GM10266 (cell line): Measurements from ENCODE around the gene ATAD3C.

Experiments used
- DNase-seq: peaks from one replicate; pipeline ENCODE4 v3.0.0; 2012; ENCODE audit errors: extremely low spot score
- CTCF ChIP-seq: IDR thresholded peaks from 2 replicates; pipeline ENCODE4 v1.5.1; 2012; ENCODE audit warnings: mild to moderate bottlenecking, low read depth; ENCODE audit not compliant: control insufficient read depth, insufficient read depth; ENCODE audit errors: missing control alignments

Gene ATAD3C

GRCh38 chr1:1430992-1431844, 18.3 kb upstream of the ATAD3C start:
- DNase-seq = peak; percentile 25
- no peak for TF ChIP-seq CTCF

DNA sequence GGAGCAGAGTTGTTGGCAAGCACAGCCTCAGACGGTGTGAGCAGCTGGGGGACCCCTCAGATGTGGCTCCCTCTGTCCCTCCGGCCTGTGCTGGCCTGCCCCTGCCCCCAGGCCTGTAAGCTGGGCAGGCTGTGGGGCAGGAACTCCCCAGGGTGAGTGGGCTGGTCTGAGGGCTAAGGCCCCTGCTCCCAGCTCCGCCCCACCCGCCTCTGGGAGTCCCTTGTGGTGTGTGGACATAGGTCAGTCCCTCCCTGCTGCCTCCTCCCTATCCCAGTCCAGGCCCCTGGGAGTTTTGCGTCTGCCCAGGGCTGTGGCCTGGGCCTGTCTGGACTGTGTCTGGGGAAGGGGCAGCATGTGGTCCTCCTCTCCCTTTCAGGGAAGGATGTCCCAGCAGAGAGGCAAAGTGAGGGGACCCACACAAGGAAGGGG, 17.6 kb upstream of the ATAD3C start:
- no peak for TF ChIP-seq CTCF
- peak; percentile 43 for DNase-seq

DNA sequence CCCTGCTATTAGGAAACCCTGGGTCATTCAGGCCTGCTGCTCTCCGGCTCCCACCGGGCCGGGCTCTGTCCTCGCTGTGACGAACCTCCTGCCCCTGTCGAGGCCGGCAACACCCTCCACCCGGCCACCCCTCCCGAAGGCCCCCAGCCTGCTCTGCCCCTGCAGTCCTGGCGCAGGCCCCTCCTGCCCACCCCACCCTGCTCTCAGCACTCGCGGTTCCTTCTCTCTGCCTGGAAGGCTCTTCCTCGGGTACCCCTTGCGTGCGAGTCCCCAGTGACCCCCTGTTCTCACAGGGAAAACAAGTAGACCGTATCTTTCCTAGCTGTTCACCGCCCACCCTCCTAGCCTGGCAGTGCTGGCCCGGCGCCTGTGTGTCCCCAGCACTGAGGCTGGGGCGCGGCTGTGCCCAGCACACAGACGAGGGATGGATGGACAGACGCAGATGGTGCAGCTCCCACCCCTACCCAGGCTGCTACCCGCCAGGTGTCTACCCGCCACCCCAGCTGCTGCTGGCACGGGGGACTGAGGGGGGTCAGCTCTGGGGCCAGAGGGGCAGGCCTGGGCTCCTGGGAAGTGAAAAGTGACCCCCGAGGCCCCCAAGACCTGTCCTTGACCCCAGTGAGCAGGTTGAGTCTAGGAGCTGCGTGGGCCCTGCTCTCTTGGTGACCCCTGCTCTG, 17.1 kb upstream of the ATAD3C start:
- no peak for DNase-seq
- TF ChIP-seq CTCF = no peak

GRCh38 chr1:1432951-1433803, 16.3 kb upstream of the ATAD3C start:
- peak; percentile 48 for DNase-seq
- no peak for TF ChIP-seq CTCF

DNA sequence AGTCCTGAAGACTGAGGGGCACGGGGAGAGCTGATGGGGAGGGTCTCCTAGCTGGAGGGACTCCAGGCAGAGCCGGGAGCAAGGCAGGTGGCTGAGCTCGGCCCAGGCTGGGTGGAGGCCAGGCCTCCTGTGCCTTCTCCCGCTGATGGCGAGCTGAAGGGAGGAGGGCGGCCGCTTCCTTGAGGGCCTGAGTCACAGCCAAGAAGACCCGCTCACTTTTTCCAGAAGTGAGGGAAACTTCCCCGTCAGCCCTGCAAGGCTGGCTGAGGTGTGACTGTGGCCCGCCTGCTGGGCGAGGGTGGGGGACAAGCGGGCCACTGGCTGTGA, 15.7 kb upstream of the ATAD3C start:
- DNase-seq = peak; percentile 49
- TF ChIP-seq CTCF = no peak

DNA sequence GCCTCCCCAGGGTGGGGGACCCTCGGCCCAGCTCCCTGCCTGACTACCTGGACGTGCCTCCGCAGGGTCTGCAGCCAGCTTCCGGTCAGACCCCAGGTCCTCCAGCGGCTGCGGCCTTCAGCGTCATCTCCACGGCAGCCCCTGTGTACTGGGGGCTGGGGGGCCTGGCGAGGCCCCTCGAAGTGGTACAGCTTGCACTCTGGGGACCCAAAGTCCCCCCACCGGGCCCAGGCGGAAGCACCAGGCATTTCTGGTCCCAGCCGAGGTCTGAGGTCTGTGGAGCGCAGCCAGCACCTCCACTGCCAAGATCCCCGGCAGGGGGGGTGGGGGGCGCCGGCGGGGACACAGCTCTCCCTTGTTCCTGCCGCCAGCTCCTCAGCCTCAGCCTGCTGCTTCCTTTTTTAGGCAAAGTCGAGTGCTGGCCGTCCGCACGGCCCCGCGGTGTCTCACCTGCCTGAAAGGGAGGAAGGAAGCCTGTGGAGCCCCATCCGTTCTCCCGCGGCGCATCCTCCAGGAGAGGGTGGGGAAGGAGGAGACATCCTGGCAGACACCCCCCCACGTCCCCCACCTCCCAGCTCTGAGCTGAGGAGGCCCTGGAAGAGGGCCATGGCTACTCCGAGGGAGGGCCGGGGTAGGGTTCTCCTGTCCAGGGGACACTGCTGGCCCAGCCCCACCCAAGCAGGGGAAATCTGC, 15.2 kb upstream of the ATAD3C start:
- DNase-seq = peak; percentile 55
- TF ChIP-seq CTCF = no peak

DNA sequence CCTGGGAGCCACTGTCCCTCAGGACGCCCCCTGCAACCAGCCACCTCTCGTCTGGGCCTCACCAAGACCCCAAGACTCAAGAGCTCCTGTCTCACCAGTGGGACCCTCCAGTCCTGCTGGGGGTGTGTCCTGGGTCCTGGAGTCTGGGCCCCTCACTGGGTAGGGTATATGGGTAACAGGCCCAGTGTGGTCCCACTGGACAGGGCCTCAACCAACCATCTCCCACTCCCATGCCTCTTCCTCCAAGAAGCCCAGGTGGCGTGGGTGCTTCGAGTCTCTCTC, 14.7 kb upstream of the ATAD3C start:
- no peak for TF ChIP-seq CTCF
- peak; percentile 43 for DNase-seq
